Neural cell (in vitro differentiated cells): ENCODE results near the gene HJURP. TPM values are rescaled to one million over a fixed set of nuclear protein-coding genes. Genes with fewer than 3 reads are reported as not detected.

ENCODE experiments used
- H2AFZ ChIP-seq: fragments of 200-600, 300-800 bp; sonication (generic), shearing (Covaris generic); 2 replicates; pipeline ENCODE4 v1.6.0; 2014; ENCODE audit warnings: low read depth, mild to moderate bottlenecking, antibody characterized with exemption, low read length, moderate library complexity
- H3F3A ChIP-seq: fragments of 200-600 bp; shearing (Covaris generic); 2 replicates; pipeline ENCODE4 v1.6.1; 2016; ENCODE audit warnings: mild to moderate bottlenecking, moderate library complexity, mixed read lengths, antibody characterized with exemption, low read length; ENCODE audit not compliant: insufficient read depth, poor library complexity, severe bottlenecking
- H3K27ac ChIP-seq: fragments of 200-600, 300-800 bp; sonication (generic), shearing (Covaris generic); 2 replicates; pipeline ENCODE4 v1.5.1; 2014; ENCODE audit warnings: mild to moderate bottlenecking, low read length, moderate library complexity
- H3K27me3 ChIP-seq: fragments of 300-800, 200-600 bp; sonication (generic), shearing (Covaris generic); 2 replicates; pipeline ENCODE4 v1.6.0; 2014; ENCODE audit warnings: mild to moderate bottlenecking, low read depth, low read length, moderate library complexity; ENCODE audit not compliant: insufficient read depth
- H3K36me3 ChIP-seq: fragments of 300-800, 200-600 bp; sonication (generic), shearing (Covaris generic); 2 replicates; pipeline ENCODE4 v1.5.1; 2014; ENCODE audit warnings: mild to moderate bottlenecking, antibody characterized with exemption, low read length, moderate library complexity; ENCODE audit not compliant: insufficient read depth
- H3K4me2 ChIP-seq: fragments of 300-800, 200-600 bp; sonication (generic), shearing (Covaris generic); 2 replicates; pipeline ENCODE4 v1.6.0; 2014; ENCODE audit warnings: mild to moderate bottlenecking, low read length
- H3K4me3 ChIP-seq: fragments of 300-800, 200-600 bp; sonication (generic), shearing (Covaris generic); 2 replicates; pipeline ENCODE4 v1.5.1; 2014; ENCODE audit warnings: mild to moderate bottlenecking, low read length, moderate library complexity
- H3K79me2 ChIP-seq: fragments of 200-600 bp; shearing (Covaris generic); replicated peaks from 2 replicates; pipeline ENCODE4 v1.6.0; 2014; ENCODE audit warnings: mild to moderate bottlenecking, low read length, moderate library complexity; ENCODE audit not compliant: insufficient read depth
- H3K9ac ChIP-seq: fragments of 300-800, 200-600 bp; sonication (generic), shearing (Covaris generic); 2 replicates; pipeline ENCODE4 v1.6.1; 2016; ENCODE audit warnings: mild to moderate bottlenecking, low read length, mixed read lengths
- H3K9me2 ChIP-seq: fragments of 200-600 bp; shearing (Covaris generic); 2 replicates; pipeline ENCODE4 v1.6.1; 2016; ENCODE audit warnings: mild to moderate bottlenecking, low read length, mixed read lengths; ENCODE audit not compliant: insufficient read depth
- H3K9me3 ChIP-seq: fragments of 200-600, 300-800 bp; sonication (generic), shearing (Covaris generic); 2 replicates; pipeline ENCODE4 v1.6.1; 2016; ENCODE audit warnings: mild to moderate bottlenecking, mixed run types, low read length, moderate library complexity, mixed read lengths
- H4K20me1 ChIP-seq: fragments of 200-600 bp; shearing (Covaris generic); 2 replicates; pipeline ENCODE4 v1.6.1; 2016; ENCODE audit warnings: mild to moderate bottlenecking, mixed run types; ENCODE audit not compliant: insufficient read depth
- EP300 ChIP-seq: fragments of 450-650 bp; conservative IDR thresholded peaks from 2 replicates; pipeline ENCODE4 v1.6.1; 2014; ENCODE audit warnings: antibody characterized with exemption, mild to moderate bottlenecking, moderate library complexity; ENCODE audit not compliant: poor library complexity, severe bottlenecking
- EZH2 ChIP-seq: fragments of 200-600, 300-800 bp; shearing (Covaris generic), sonication (generic); IDR thresholded peaks from 2 replicates; pipeline ENCODE4 v1.6.1; 2014; ENCODE audit warnings: antibody characterized with exemption, low read length, borderline replicate concordance, mild to moderate bottlenecking; ENCODE audit not compliant: insufficient read depth, poor library complexity, severe bottlenecking
- MXI1 ChIP-seq: fragments of 450-650 bp; conservative IDR thresholded peaks from 2 replicates; pipeline ENCODE4 v1.6.1; 2014; ENCODE audit warnings: antibody characterized with exemption, mild to moderate bottlenecking; ENCODE audit not compliant: poor library complexity, severe bottlenecking
- POLR2AphosphoS5 ChIP-seq: IDR thresholded peaks from 2 replicates; pipeline ENCODE4 v1.6.1; 2012
- RAD21 ChIP-seq: fragments of 450-650 bp; conservative IDR thresholded peaks from 2 replicates; pipeline ENCODE4 v1.6.1; 2014; ENCODE audit warnings: antibody characterized with exemption, mild to moderate bottlenecking, moderate library complexity
- SMC3 ChIP-seq: fragments of 450-650 bp; conservative IDR thresholded peaks from 2 replicates; pipeline ENCODE4 v1.6.1; 2014; ENCODE audit warnings: antibody characterized with exemption, mild to moderate bottlenecking, moderate library complexity; ENCODE audit not compliant: poor library complexity
- TAF1 ChIP-seq: IDR thresholded peaks from 2 replicates; pipeline ENCODE4 v1.6.1; 2012; ENCODE audit warnings: low read depth
- polyA plus RNA-seq: library from polyadenylated mRNA; depleted of rRNA; stranded (reverse); fragments of >200 nt; gene quantifications from 2 replicates; pipeline ENCODE4 v1.2.3, GENCODE V29; 2014
- TF ChIP-seq, protein P1 (sequence below): fragments of 450-650 bp; IDR thresholded peaks from 2 replicates; pipeline ENCODE4 v1.5.1; 2014; ENCODE audit warnings: antibody characterized with exemption, mild to moderate bottlenecking, moderate library complexity; ENCODE audit not compliant: poor library complexity, severe bottlenecking
- TF ChIP-seq, protein P2 (sequence below): IDR thresholded peaks from 2 replicates; pipeline ENCODE4 v1.6.1; 2012; ENCODE audit warnings: borderline replicate concordance

Gene HJURP
- polyA plus RNA-seq, 1 donor from 2014 or later = 1.3 TPM

DNA sequence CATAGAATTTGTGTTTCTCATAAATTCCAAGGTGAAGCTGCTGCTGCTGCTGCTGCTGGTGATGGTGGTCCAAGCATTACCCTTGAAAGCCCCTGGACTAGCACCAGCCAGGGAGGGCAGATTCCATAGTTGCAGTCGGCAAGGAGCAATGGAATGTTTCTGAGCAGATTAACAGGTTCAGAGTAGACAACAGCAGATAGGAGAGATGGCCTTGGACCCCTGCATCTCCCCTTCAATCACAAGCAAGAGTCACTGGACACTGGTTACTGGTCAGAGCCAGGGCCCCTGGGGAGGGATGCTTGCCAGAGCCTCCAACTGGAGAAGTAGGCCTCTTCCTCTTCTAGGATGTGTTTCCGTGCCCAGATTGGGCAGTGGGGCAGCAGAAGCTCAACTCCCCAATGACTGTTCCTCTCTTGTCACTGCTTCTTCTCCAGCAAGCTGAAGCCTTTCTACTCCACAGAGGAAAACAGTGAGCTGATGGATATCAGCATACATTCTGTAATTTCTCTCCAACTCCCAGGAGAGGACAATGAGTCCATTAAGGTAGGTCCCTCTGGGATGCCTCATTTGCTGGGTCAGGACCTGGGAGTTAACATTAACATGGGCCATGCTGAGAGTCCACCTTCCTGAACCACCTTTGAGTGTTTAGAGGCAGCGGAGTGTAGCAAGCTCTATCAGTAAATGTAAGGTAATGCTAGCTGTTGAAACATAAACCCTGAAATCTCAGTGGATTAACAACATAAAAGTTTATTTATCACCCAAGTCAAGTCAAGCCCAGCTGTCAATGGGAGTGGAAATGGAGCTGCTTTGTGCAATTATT is 40.9 kb downstream of the HJURP start:
- TF ChIP-seq, protein P1, sequence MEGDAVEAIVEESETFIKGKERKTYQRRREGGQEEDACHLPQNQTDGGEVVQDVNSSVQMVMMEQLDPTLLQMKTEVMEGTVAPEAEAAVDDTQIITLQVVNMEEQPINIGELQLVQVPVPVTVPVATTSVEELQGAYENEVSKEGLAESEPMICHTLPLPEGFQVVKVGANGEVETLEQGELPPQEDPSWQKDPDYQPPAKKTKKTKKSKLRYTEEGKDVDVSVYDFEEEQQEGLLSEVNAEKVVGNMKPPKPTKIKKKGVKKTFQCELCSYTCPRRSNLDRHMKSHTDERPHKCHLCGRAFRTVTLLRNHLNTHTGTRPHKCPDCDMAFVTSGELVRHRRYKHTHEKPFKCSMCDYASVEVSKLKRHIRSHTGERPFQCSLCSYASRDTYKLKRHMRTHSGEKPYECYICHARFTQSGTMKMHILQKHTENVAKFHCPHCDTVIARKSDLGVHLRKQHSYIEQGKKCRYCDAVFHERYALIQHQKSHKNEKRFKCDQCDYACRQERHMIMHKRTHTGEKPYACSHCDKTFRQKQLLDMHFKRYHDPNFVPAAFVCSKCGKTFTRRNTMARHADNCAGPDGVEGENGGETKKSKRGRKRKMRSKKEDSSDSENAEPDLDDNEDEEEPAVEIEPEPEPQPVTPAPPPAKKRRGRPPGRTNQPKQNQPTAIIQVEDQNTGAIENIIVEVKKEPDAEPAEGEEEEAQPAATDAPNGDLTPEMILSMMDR = no peak
- TF ChIP-seq RAD21 (no peak), TAF1 (no peak), EP300 (no peak), SMC3 (no peak), MXI1 (no peak), POLR2AphosphoS5 (no peak), EZH2 (no peak)
- TF ChIP-seq, protein P2, sequence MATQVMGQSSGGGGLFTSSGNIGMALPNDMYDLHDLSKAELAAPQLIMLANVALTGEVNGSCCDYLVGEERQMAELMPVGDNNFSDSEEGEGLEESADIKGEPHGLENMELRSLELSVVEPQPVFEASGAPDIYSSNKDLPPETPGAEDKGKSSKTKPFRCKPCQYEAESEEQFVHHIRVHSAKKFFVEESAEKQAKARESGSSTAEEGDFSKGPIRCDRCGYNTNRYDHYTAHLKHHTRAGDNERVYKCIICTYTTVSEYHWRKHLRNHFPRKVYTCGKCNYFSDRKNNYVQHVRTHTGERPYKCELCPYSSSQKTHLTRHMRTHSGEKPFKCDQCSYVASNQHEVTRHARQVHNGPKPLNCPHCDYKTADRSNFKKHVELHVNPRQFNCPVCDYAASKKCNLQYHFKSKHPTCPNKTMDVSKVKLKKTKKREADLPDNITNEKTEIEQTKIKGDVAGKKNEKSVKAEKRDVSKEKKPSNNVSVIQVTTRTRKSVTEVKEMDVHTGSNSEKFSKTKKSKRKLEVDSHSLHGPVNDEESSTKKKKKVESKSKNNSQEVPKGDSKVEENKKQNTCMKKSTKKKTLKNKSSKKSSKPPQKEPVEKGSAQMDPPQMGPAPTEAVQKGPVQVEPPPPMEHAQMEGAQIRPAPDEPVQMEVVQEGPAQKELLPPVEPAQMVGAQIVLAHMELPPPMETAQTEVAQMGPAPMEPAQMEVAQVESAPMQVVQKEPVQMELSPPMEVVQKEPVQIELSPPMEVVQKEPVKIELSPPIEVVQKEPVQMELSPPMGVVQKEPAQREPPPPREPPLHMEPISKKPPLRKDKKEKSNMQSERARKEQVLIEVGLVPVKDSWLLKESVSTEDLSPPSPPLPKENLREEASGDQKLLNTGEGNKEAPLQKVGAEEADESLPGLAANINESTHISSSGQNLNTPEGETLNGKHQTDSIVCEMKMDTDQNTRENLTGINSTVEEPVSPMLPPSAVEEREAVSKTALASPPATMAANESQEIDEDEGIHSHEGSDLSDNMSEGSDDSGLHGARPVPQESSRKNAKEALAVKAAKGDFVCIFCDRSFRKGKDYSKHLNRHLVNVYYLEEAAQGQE = no peak
- H3K9ac ChIP-seq = no peak overlapping the region
- H3K4me3 ChIP-seq = no peak overlapping the region
- no peaks in the 10 kb centered on the region for H3K9me2 ChIP-seq
- no peaks in the 10 kb centered on the region for H3K79me2 ChIP-seq
- H3K9me3 ChIP-seq = no peaks in the 10 kb centered on the region
- H4K20me1 ChIP-seq = no peaks in the 10 kb centered on the region
- H2AFZ ChIP-seq = no peak overlapping the region
- H3F3A ChIP-seq = no peaks in the 10 kb centered on the region
- no peak overlapping the region for H3K27ac ChIP-seq
- no peaks in the 10 kb centered on the region for H3K27me3 ChIP-seq
- no peaks in the 10 kb centered on the region for H3K36me3 ChIP-seq
- no peak overlapping the region for H3K4me2 ChIP-seq

DNA sequence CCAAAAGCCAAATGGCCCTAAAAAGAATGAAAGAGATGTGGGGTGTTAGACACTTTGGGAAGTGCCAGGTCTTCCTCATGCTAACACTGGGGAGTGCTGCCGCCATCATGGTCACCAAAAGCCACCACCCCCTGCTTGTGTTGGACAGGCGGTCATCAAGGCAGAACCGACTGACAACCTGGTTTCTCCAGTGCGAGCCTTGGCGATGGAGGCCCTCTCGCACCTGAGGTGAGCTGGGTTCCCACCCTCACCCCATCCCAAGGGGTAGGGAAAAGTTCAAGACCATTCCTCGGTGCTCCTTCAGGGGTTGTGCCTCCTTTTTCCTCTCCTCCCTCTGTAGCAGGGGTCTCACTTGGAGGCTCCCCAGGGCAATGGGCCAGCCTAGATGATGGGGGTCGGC is 42.6 kb downstream of the HJURP start:
- no peaks in the 10 kb centered on the region for H3K9me3 ChIP-seq
- no peaks in the 10 kb centered on the region for H3K9me2 ChIP-seq
- H3K27ac ChIP-seq = no peak overlapping the region
- H3K36me3 ChIP-seq = no peaks in the 10 kb centered on the region
- no peaks in the 10 kb centered on the region for H4K20me1 ChIP-seq
- no peak overlapping the region for H3K9ac ChIP-seq
- H3K79me2 ChIP-seq = no peaks in the 10 kb centered on the region
- no peaks in the 10 kb centered on the region for H3F3A ChIP-seq
- H3K4me3 ChIP-seq = no peak overlapping the region
- no peak overlapping the region for H3K4me2 ChIP-seq
- no peak overlapping the region for H2AFZ ChIP-seq
- no peaks in the 10 kb centered on the region for H3K27me3 ChIP-seq
- TF ChIP-seq EZH2 = no peak
- no peak for TF ChIP-seq SMC3
- TF ChIP-seq MXI1 = no peak
- TF ChIP-seq, protein P1 = no peak
